Measurements from ENCODE around the gene PELO. TPM values are rescaled to one million over a fixed set of nuclear protein-coding genes. Genes with fewer than 3 reads are reported as not detected.
A peak's percentile ranks its signal among the peaks of the same experiment; 100 is the strongest.

Gene PELO
- total RNA-seq, 3 donors from 2014 or later, result 11.7 to 16.7 (median 12.1) TPM

- Histone ChIP-seq H3K9me3 (no peaks in the 10 kb centered on the region), H3K27ac (peak overlapping the region in 1 of 2 donors; percentile 41), H3K27me3 (no peaks in the 10 kb centered on the region), H3K4me3 (peak overlapping the region in 2 of 3 donors; percentile 11 to 79), H3K4me1 (peaks cover 0 to 6% of the 10 kb centered on the region in 2 donors), H3K36me3 (no peaks in the 10 kb centered on the region)
- intact Hi-C loops (cut with DNase I; ENCODE audit: low total_unique reads), result no loop called here
- no peak for DNase-seq (ENCODE audit: low spot score in 2 of 2)
- no peak for TF ChIP-seq POLR2AphosphoS5 (IDR thresholded peaks at IDR 0.05)
- TF ChIP-seq CTCF (IDR thresholded peaks at IDR 0.05), result no peak
These were observed 15.2 kb downstream of the PELO start for GRCh38 chr5:52802974-52803336.

- DNase-seq (ENCODE audit: low spot score in 2 of 2), result no peak
- Histone ChIP-seq H3K27me3 (no peaks in the 10 kb centered on the region), H3K9me3 (no peaks in the 10 kb centered on the region), H3K4me3 (no peak overlapping the region), H3K36me3 (no peaks in the 10 kb centered on the region), H3K4me1 (peaks cover 0 to 6% of the 10 kb centered on the region in 2 donors), H3K27ac (no peak overlapping the region)
- no peak for TF ChIP-seq CTCF (IDR thresholded peaks at IDR 0.05)
- TF ChIP-seq POLR2AphosphoS5 (IDR thresholded peaks at IDR 0.05), result no peak
- no peak for TF ChIP-seq POLR2A (IDR thresholded peaks at IDR 0.05)
- intact Hi-C loops (cut with DNase I; ENCODE audit: low total_unique reads), result no loop called here
These were observed 16.7 kb downstream of the PELO start for GRCh38 chr5:52804387-52804791.

- Histone ChIP-seq H3K4me1 (peaks cover 0 to 6% of the 10 kb centered on the region in 2 donors), H3K27me3 (no peaks in the 10 kb centered on the region), H3K36me3 (no peaks in the 10 kb centered on the region), H3K4me3 (no peak overlapping the region), H3K27ac (no peak overlapping the region), H3K9me3 (no peaks in the 10 kb centered on the region)
- DNase-seq (ENCODE audit: low spot score in 2 of 2), result no peak
- no peak for TF ChIP-seq POLR2A (IDR thresholded peaks at IDR 0.05)
- TF ChIP-seq POLR2AphosphoS5 (IDR thresholded peaks at IDR 0.05), result no peak
- no peak for TF ChIP-seq CTCF (IDR thresholded peaks at IDR 0.05)
- intact Hi-C loops (cut with DNase I; ENCODE audit: low total_unique reads), result no loop called here
These were observed 17.3 kb downstream of the PELO start for GRCh38 chr5:52804981-52805380.

- TF ChIP-seq CTCF (IDR thresholded peaks at IDR 0.05), result no peak
- no peak for TF ChIP-seq POLR2A (IDR thresholded peaks at IDR 0.05)
- TF ChIP-seq POLR2AphosphoS5 (IDR thresholded peaks at IDR 0.05), result no peak
These were observed 17.9 kb downstream of the PELO start for GRCh38 chr5:52805615-52806014.

GRCh38 chr5:52807037-52807436 is 19.3 kb downstream of the PELO start:
- H3K27ac ChIP-seq, result no peak overlapping the region
- H3K9me3 ChIP-seq, result no peaks in the 10 kb centered on the region
- no peaks in the 10 kb centered on the region for H3K36me3 ChIP-seq
- intact Hi-C loops (cut with DNase I; ENCODE audit: low total_unique reads), result no loop called here
- peaks cover 0 to 5% of the 10 kb centered on the region in 2 donors for H3K4me1 ChIP-seq
- DNase-seq (ENCODE audit: low spot score in 2 of 2), result no peak
- TF ChIP-seq CTCF (IDR thresholded peaks at IDR 0.05) (no peak), POLR2A (IDR thresholded peaks at IDR 0.05) (no peak), POLR2AphosphoS5 (IDR thresholded peaks at IDR 0.05) (no peak)
- no peaks in the 10 kb centered on the region for H3K27me3 ChIP-seq
- no peak overlapping the region for H3K4me3 ChIP-seq

More at GRCh38 chr5:52805615-52806014, 17.9 kb downstream of the PELO start:
- H3K4me3 ChIP-seq, result no peak overlapping the region
- intact Hi-C loops (cut with DNase I; ENCODE audit: low total_unique reads), result no loop called here
- DNase-seq (ENCODE audit: low spot score in 2 of 2), result no peak
- no peaks in the 10 kb centered on the region for H3K36me3 ChIP-seq
- H3K9me3 ChIP-seq, result no peaks in the 10 kb centered on the region
- peaks cover 0 to 6% of the 10 kb centered on the region in 2 donors for H3K4me1 ChIP-seq
- no peak overlapping the region for H3K27ac ChIP-seq
- H3K27me3 ChIP-seq, result no peaks in the 10 kb centered on the region

Measured in breast epithelium (tissue), 4 donors.